HG03175 (cell line): ENCODE data around the gene APOE.
A peak's percentile ranks its signal among the peaks of the same experiment; 100 is the strongest.

Source experiments
- ATAC-seq: cut with Tn5 transposase; IDR thresholded peaks from one replicate; pipeline ENCODE4 v1.9.1; 2021; ENCODE audit warnings: mild to moderate bottlenecking, moderate library complexity; ENCODE audit not compliant: unreplicated experiment

APOE gene

DNA sequence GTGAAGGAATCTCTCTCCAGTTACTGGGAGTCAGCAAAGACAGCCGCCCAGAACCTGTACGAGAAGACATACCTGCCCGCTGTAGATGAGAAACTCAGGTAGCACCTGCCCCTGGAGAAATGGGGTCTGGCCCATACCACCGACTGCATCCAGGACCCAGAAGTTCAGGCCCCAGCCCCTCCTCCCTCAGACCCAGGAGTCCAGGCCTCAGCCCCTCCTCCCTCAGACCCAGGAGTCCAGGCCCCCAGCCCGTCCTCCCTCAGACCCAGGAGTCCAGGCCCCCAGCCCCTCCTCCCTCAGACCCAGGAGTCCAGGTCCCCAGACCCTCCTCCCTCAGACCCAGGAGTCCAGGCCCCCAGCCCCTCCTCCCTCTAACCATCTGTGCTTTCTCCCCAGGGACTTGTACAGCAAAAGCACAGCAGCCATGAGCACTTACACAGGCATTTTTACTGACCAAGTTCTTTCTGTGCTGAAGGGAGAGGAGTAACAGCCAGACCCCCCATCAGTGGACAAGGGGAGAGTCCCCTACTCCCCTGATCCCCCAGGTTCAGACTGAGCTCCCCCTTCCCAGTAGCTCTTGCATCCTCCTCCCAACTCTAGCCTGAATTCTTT is 43.3 kb downstream of the APOE start:
- ATAC-seq = no peak

DNA sequence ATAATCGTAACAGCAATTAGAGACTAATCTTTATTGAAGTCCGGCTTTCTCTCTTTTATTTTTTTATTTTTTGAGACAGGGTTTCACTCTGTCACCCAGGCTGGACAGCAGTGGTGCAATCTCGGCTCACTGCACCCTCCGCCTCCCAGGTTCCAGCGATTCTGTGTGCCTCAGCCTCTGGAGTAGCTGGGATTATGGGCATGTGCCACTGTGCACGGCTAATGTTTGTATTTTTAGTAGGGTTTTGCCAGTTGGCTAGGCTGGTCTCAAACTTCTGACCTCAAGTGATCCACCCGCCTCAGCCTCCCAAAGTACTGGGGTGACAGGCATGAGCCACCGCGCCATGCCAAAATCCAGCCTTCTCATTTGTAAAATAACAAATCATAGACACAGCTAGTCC is 44.0 kb downstream of the APOE start:
- ATAC-seq = no peak

DNA sequence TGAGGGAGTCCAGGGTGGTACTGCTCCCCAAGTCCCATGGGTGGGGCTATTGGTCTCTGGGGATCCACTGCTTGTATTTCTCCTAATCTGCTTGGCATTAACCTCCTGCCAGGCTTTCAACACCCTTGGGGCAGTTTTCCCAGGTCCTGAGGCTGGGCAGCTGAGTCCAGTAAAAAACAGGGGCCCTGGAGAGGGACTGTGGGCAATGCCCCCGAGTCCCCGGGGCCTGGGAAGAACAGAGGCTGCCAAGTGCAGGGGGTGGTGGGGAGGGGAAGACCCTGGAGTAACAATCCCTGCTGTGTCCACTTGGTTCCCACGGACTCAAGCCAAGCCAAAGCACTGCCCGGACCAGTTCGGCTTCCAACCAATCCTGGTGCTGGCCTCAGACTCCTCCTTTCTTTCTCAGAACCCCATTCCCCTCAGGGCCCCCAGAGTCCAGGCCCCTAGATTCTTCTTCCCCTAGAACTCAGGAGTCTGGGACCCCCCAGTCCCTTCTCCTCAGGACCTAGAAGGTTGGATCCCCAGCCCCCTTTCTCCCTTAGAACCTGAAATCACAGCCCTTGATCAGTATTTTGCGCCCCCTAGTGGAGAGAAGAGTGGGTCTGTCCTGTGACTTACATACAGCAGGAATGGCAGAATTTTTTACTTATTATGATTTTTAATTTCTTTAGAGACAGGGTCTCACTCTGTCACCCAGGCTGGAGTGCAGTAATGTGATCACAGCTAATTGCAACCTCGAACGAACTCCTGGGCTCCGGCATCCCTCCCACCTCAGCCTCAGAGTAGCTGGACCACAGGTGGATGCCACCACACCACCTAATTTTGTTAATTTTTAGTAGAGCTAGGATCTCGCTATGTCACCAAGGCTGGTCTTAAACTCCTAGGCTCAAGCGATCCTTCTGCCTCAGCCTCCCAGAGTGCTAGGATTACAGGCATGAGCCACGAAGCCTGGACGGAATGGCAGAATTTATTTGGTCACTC is 45.9 kb downstream of the APOE start:
- no peak for ATAC-seq

GRCh38 chr19:44954278-44954648 is 48.7 kb downstream of the APOE start:
- ATAC-seq = peak; percentile 11

DNA sequence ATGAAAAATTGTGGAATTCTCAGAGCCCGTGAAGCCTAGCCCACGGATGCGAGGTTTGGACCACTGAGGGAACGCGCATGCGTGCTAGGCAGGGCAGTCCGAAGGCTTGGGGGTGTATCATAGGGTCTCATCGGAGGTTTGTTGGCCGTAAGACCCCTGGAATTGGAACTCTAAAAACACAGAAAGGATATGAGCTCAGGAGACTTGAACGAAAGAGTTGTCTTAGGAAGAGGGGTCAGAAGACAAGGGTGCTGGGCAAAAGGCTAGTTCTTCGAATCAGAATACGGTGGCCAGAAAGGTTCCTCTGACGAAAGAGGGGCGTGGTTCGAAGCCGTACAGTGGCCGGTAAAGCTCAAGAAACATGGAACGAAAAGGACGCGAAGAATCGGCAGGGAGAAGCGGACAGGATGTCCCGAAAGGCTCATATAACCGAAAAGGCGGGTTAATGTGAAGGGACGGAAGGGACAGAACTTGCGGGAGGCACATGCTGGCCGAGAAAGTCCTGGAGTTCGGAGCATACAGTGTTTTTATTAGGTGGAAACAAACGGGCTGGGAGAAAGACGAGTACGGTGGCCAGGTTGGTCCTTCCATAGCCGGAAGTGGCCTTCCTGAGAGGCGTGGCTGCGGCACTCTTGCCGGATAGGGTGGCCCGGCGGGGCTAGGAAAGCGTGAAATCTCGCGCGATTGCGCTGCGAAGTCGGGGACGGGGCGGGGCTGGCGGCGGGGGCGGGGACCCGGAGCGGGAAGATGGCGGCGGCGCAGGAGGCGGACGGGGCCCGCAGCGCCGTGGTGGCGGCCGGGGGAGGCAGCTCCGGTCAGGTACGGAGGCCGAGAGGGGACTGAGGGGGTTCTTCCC is 49.3 kb downstream of the APOE start, which contains the start of gene CLPTM1:
TSS of gene CLPTM1 (plus strand) at position 732 of the 856 bp plus-strand sequence. CDS start at position 748, 16 bp downstream.
- ATAC-seq = peak; percentile 86

GRCh38 chr19:44955505-44956439 is 50.2 kb downstream of the APOE start:
- ATAC-seq = peak; percentile 22

DNA sequence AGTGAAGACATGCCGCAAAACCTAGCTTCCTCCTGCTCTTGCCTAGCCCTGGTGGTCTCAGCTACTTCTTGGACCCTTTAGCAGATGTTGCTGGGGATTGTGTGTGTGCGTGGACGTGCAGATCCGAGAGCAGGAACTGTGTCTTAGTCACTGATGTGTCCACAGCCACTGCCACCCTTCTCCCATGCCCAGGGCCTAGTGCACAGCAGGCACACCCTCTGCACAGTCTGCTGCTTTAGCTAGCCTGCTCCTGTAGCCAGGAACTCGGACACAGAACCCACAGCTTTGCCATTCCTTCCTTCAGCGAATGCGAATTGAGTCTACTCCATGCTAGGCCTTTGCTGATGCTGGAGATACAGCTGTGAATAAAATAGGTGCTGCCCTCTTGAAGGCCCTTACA is 51.9 kb downstream of the APOE start:
- no peak for ATAC-seq

DNA sequence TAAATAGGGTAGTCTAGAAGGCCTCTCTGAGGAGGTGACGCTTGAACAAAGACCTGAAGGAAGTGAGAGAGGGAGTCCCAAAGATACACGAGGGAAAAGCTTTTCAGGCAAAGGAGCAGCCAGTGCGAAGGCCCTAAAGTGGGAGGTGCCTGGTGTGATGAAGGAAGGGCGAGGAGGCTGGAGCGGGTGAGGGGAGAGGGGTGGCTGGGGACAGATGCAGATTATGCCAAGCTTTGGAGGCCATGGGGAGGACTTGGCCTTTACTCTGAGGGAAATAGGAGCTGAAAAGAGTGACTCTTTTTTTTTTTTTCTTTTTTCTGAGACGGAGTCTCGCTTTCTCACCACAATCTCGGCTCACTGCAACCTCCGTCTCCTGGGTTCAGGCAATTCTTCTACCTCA is 52.5 kb downstream of the APOE start:
- no peak for ATAC-seq
